Activated CD4-positive, alpha-beta T cell treated with anti-CD3 and anti-CD28 coated beads, Interleukin-10, Interleukin-2, amounts not matched to agents 100 ng/mL and 50 ng/mL, durations not matched to agents 16 hours and 8 hours (primary cell): ENCODE measurements around the gene ERG.
A peak's percentile ranks its signal among the peaks of the same experiment; 100 is the strongest.

ENCODE experiments used
- DNase-seq: peaks from one replicate; pipeline ENCODE4 v3.0.0-alpha.2; 2020

ERG gene

GRCh38 chr21:38498057-38498833 is at the start of gene ERG:
ERG (minus strand) TSS chr21:38498477; CDS start chr21:38498380, 97 bp downstream.
- no peak for DNase-seq

- DNase-seq = no peak
Measured at GRCh38 chr21:38544661-38545060, 46.4 kb upstream of the ERG start.

GRCh38 chr21:38542263-38542662 is 44.0 kb upstream of the ERG start:
- DNase-seq = no peak

GRCh38 chr21:38538353-38538752 is 40.1 kb upstream of the ERG start:
- no peak for DNase-seq

- DNase-seq = no peak
Measured at GRCh38 chr21:38534591-38534990, 36.3 kb upstream of the ERG start.

DNA sequence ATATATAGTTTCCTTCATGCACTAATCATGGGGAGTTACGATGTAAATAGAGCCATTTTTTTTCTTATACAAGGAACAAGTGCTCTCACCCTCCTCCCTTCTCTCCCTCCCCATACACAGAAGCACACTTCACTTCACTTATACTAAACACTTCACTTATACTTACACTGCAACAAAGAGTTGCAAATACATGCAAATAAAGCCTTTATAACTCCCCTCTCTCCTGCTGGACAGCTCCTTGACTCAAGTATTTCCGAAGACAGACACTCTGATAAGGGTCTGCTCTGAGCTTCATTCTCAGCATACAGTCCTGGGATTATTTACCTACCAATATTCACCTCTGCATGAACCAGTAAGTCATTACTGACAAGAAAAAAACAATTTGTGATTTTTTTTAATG is 35.6 kb upstream of the ERG start:
- no peak for DNase-seq

- DNase-seq = no peak
Measured at GRCh38 chr21:38531591-38531990, 33.3 kb upstream of the ERG start.

DNA sequence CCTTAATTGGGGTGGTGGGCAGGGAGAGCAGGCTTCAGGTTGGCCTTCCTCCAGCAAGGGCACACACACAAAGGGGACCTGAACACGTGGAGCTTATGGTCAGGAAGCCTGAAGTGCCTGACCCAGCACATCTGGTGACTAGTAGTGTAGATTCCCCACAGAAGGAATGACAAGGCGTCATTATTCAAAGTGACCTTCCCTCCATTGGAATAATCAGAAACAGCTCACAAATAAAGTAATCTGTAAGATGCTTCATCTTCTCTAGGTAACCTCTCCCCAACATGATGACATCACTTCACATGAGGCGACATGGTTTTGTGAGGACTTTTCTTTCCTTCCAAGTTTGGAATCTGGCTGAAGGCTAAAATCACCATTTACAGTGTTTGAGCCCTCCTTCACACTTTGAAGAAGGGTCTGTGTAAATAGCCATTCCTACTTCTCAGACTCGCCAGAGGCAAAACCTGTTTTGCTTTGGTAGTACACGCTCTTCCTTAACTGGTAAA is 32.8 kb upstream of the ERG start:
- no peak for DNase-seq

DNA sequence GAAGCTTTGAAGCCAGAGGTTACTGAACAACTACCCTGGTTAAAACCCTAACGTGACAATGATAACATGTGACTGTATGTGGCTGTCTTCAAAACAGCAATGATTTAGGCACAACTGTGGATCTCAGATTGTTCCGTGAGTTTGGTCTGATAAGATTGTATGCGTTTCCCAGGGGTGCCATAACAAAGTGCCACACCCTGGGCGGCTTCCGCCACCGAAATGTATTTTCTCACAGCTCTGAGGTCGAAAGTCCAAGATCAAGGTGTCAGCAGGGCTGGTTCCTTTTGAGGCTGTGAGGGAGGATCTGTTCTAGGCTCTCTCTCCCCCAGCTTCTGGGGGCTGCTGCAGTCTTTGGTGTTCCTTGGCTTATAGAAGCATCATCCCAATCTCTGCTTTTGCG is 29.5 kb upstream of the ERG start:
- DNase-seq = no peak

DNA sequence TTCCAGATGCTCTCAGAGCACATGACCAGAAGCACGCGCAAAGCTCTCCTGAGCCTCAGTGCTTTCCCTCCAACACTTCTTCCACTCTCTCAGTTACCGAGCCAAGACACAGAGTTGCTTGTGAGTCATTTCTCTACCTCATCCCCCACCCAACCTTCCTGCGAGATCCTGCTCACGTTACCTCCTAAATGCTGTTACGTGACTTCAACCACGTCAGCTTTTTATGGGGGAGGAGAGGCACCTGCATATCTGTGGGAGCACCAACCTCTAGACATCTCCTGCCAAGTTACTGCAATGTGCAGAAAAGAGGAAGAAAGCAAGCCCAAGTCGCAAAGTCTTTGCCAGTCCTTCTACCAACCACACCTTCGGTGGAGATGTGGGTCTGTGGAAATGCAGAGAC is 27.2 kb upstream of the ERG start:
- peak; percentile 19 for DNase-seq

GRCh38 chr21:38524168-38525153 is 26.2 kb upstream of the ERG start:
- no peak for DNase-seq

- peak; percentile 51 for DNase-seq
Measured at GRCh38 chr21:38520511-38520910, 22.2 kb upstream of the ERG start.

- DNase-seq = no peak
Measured at GRCh38 chr21:38511662-38512243, 13.5 kb upstream of the ERG start.

DNA sequence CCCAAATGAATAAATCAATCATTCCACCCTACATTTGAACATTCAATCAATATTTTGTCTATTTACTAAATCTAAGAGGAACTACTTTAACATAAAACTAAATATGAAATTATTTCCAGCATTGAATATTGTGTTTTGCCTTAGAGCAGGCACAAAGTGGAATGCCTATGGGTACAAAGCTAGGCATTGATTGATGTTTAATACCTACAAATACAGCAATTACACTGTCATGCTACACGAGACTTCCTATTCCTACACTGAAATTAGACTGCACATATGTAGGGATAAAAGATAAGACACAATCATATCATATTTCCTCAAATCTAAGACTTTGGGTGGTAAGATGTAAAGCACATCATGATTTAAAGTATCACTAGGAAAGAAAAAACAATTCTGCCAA is 12.9 kb upstream of the ERG start:
- no peak for DNase-seq

DNA sequence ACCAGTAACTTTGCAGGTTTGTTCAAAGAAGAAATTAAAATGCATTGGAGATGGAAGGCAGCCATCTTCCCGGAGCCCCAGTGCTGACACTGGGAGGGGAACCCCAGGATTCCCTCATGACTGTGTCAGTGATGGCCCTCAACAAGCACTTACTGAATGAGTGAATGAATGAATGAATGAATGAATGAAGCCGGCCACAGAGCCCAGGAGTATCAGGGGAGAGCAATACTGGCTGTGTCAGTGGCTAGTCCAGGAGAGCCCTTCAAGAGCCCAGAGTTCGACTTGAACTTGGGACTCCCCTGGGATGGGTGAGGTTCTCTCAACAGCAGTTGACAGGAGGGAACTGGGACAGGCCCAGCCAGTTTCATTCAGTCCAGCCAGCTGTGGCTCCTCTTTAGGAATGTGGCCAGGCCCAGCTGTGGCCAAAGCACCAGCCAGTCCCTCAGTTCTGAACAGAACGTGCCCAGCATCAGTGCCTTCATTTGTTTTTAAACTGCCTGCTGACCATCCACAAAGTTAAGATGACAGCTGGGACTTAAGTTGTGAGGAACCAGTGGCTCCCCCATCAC is 9.2 kb upstream of the ERG start:
- DNase-seq = no peak

DNA sequence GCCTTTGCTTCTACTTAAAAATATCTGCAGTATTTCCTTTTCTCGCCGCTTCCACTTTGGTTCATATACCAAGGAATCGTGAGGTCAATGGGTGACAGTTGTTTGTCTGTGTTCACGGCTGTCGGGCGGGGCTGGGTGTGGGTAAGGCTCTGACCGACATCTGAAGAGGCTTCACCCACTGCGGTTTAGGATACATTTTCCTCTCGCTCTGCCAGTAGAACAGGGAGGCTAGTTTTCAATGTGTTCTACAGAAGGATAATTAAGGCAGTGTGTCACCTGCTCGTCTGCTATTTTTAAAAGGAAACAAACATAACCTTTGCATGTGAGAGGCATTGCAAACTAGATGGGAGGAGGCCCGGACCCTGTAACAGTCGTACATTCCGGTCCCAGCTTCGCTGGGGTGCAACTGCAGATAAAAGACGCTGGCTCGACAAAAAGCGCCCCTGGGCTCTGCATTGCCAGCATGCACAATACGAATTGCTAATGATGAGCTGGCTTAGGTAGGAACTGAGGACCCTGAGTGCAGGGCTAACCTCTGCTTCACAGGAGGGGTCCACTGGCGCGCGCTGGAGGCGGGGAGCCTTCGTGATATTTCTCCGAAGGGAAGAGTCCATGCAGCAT is 8.5 kb upstream of the ERG start:
- peak; percentile 20 for DNase-seq

GRCh38 chr21:38505654-38506523 is 7.6 kb upstream of the ERG start:
- DNase-seq = peak; percentile 39

- no peak for DNase-seq
Measured at GRCh38 chr21:38504066-38504465, 5.8 kb upstream of the ERG start.

DNA sequence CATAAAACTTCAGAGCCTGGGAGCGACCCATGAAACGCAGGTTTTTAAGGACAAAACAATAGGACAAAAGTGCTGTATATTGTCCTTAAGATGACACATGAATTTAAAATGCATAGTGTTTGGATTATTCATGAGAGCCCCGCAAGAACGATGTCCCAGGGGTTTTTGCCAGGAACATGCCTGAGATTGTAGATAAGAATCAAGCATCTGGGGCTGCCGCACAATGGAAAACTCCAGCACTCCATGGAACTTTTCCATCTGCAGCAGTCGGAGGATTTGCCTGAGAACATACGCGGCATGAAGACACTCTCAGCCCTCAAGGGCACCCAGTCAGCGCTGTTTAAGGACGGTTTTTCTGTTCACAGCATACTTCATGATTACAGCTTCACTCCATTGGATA is 5.3 kb upstream of the ERG start:
- DNase-seq = no peak

DNA sequence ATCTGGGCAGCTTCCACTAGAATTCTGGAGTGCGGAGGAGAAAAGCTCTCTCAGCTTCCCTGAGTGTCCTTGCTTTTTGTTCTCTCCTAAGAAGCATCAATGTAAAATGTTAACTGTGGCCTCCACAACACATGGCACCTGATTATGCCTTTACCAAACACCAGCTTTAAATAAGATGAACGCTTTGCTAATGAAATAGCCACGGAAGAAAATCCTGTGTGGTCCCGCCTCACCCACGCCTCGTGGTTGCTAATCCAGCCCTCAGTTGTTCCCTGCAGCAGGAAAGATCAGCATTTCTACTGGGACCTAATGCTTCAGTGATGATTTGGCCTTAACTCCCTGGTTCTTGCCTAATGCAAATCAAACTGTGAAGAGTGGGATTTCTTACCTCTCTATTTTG is 1.8 kb upstream of the ERG start:
- no peak for DNase-seq

- DNase-seq = no peak
Measured at GRCh38 chr21:38499296-38499695, 1.0 kb upstream of the ERG start.

DNA sequence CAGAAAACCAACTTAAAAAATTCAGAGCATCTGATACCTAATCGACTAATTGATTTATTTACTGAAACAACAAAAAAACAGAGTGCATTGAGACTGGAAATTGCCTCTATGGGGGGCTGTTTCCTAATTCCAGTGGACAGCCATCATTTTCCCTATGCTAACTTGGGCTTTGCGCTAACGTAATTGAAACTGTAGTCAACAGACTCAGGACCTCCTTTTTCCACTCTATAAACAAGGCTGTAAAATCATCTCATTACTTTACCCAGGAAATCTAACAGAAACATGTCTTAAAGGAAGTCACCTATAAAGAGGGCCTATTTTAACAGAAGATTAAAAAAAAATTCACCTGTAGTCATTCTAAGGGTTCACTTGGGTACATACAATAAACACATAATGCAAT is 2.1 kb downstream of the ERG start:
- DNase-seq = no peak
